Measurements from ENCODE around the gene BAHCC1. TPM values are rescaled to one million over a fixed set of nuclear protein-coding genes. Genes with fewer than 3 reads are reported as not detected.
"Not testable (repeated sequence)": the region's sequence is repeated elsewhere in the genome, so short reads cannot be mapped to it uniquely, and the experiment has no call there.

BAHCC1 gene
- total RNA-seq, 2 experiments from 2014 or later: 0.08 to 0.25 TPM

- H3K27me3 Mint-ChIP-seq: no peaks in the 10 kb centered on the region
These were observed 24.9 kb downstream of the BAHCC1 start for GRCh38 chr17:81419886-81420768.

GRCh38 chr17:81420769-81421462 lies 25.7 kb downstream of the BAHCC1 start:
- no peaks in the 10 kb centered on the region for H3K27me3 Mint-ChIP-seq
- H3K4me1 Mint-ChIP-seq: no peaks in the 10 kb centered on the region
- H3K4me3 Mint-ChIP-seq: no peak overlapping the region
- DNase-seq: no peak
- no peaks in the 10 kb centered on the region for H3K36me3 Mint-ChIP-seq
- H3K9me3 Mint-ChIP-seq: no peaks in the 10 kb centered on the region
- no peak overlapping the region for H3K27ac Mint-ChIP-seq

More at GRCh38 chr17:81419886-81420768, 24.9 kb downstream of the BAHCC1 start:
- Mint-ChIP-seq H3K4me1 (no peaks in the 10 kb centered on the region), H3K27ac (no peak overlapping the region), H3K9me3 (no peaks in the 10 kb centered on the region), H3K36me3 (no peaks in the 10 kb centered on the region), H3K4me3 (no peak overlapping the region)
- no peak for DNase-seq

- Mint-ChIP-seq H3K4me1 (peaks cover 2% of the 10 kb centered on the region), H3K27ac (no peak overlapping the region), H3K9me3 (no peaks in the 10 kb centered on the region), H3K4me3 (no peak overlapping the region), H3K27me3 (peaks cover 6% of the 10 kb centered on the region), H3K36me3 (no peaks in the 10 kb centered on the region)
- DNase-seq: no peak
These were observed 27.8 kb downstream of the BAHCC1 start for GRCh38 chr17:81422776-81423697.

DNA sequence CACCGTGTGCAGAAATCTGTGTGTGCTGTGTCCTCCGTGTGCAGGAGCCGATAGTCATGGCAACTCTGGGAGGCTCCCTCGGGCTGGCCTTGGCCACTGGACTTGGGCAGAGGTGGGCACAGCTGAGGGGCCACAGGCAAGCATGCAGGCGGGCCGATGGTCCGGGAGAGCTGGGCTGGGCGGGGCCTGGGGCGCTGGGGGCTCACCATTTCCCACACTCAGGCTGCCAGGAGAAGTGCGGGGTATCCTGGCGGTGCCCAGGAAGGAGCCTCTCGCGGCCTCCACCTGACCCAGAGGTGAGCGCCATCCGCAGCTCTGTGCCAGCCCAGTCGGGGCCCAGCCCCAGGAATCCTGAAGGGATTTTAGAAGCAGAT lies 28.4 kb downstream of the BAHCC1 start:
- H3K27ac Mint-ChIP-seq: no peak overlapping the region
- H3K4me1 Mint-ChIP-seq: peaks cover 2% of the 10 kb centered on the region
- no peaks in the 10 kb centered on the region for H3K36me3 Mint-ChIP-seq

GRCh38 chr17:81424151-81425017 lies 29.1 kb downstream of the BAHCC1 start:
- DNase-seq: no peak
- Mint-ChIP-seq H3K4me1 (peaks cover 2% of the 10 kb centered on the region), H3K36me3 (no peaks in the 10 kb centered on the region), H3K27ac (no peak overlapping the region), H3K9me3 (no peaks in the 10 kb centered on the region), H3K4me3 (no peak overlapping the region), H3K27me3 (peaks cover 13% of the 10 kb centered on the region)

More for the DNA sequence above, 28.4 kb downstream of the BAHCC1 start:
- DNase-seq: no peak
- Mint-ChIP-seq H3K9me3 (no peaks in the 10 kb centered on the region), H3K4me3 (no peak overlapping the region), H3K27me3 (peaks cover 8% of the 10 kb centered on the region)

GRCh38 chr17:81425041-81425440 lies 29.8 kb downstream of the BAHCC1 start:
- not testable (repeated sequence) for H3K27ac Mint-ChIP-seq

GRCh38 chr17:81425716-81426392 lies 30.6 kb downstream of the BAHCC1 start:
- DNase-seq, H3K9me3 Mint-ChIP-seq, H3K36me3 Mint-ChIP-seq, H3K27ac Mint-ChIP-seq, H3K4me3 Mint-ChIP-seq, H3K4me1 Mint-ChIP-seq: not testable (repeated sequence)
- H3K27me3 Mint-ChIP-seq: peaks cover 21% of the 10 kb centered on the region

More at GRCh38 chr17:81425041-81425440, 29.8 kb downstream of the BAHCC1 start:
- not testable (repeated sequence) for H3K36me3 Mint-ChIP-seq, DNase-seq, H3K4me1 Mint-ChIP-seq, H3K9me3 Mint-ChIP-seq, H3K4me3 Mint-ChIP-seq
- H3K27me3 Mint-ChIP-seq: peaks cover 15% of the 10 kb centered on the region

- DNase-seq: no peak
These were observed 31.3 kb downstream of the BAHCC1 start for GRCh38 chr17:81426393-81427172.

DNA sequence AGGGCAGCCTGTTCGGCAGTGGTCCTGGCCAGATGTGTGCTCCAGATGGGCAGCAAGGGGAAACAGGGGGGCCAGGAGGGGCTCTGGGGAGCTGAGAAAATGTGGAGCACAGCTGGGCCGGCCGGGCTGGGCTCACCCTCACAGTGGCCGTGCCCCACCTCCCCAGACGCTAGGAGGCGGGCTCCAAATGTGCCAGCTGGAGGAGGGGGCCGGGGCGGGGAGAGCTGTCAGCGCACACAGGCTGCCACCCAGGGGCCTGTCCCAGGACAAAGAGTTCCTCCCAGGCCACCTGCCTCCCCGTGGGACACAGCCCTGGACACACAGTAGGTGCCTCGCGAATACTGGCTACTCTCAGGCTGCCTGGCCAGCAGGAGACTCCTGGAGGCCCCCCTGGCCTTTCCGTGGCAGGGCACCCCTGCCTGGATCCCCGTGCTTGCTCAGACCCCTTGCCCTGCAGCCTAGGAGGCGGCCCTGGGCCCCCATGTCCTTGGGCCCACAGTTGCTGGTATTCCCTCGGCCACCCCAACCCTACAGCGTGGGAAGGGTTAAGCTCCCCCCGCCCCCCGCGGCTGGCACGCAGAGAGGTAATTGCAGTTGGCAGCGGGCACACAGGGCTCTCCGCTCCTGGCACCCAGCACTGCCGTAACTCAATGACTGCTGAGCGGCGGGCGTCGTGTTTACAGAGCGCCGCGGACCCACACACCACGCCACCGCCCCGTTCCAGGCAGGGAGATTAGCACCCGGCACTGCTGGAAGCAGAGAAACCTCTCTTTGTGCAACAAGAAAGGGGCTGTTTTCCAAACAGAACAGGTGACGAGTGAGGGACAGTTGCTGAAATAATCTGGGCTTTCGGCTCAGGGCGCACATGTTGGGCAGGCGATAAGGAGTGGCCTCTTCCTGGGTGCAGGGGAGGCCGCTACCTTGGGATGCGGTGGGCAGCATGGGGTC lies 32.2 kb downstream of the BAHCC1 start:
- Mint-ChIP-seq H3K9me3 (no peaks in the 10 kb centered on the region), H3K36me3 (no peaks in the 10 kb centered on the region), H3K4me3 (no peak overlapping the region), H3K27me3 (peaks cover 27% of the 10 kb centered on the region), H3K27ac (no peak overlapping the region), H3K4me1 (peaks cover 3% of the 10 kb centered on the region)
- no peak for DNase-seq

More at GRCh38 chr17:81426393-81427172, 31.3 kb downstream of the BAHCC1 start:
- Mint-ChIP-seq H3K27me3 (peaks cover 21% of the 10 kb centered on the region), H3K27ac (no peak overlapping the region), H3K4me1 (peaks cover 3% of the 10 kb centered on the region), H3K4me3 (no peak overlapping the region), H3K9me3 (no peaks in the 10 kb centered on the region), H3K36me3 (no peaks in the 10 kb centered on the region)

DNA sequence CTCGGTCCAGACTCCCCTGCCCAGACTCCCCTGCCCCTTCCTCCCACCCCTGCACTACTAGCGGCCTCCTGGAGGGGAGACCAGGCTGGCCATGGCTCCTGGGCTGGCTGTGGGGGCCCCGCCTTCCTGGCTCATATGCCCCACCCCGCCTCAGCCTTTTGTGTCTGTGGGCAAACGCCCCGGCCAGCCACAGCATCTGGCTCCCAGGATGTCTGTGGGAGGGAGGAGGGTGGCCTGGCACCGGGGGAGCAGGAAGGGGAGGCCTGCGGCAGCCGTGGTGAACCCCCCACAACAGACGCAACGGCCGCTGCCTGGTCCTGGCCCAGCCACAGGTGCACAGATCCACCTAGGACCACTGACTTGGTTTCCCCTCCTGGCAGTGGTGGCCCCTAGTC lies 32.9 kb downstream of the BAHCC1 start:
- Mint-ChIP-seq H3K27me3 (peaks cover 27% of the 10 kb centered on the region), H3K4me1 (peaks cover 3% of the 10 kb centered on the region), H3K36me3 (no peaks in the 10 kb centered on the region), H3K4me3 (no peak overlapping the region), H3K27ac (no peak overlapping the region), H3K9me3 (no peaks in the 10 kb centered on the region)
- DNase-seq: no peak

DNA sequence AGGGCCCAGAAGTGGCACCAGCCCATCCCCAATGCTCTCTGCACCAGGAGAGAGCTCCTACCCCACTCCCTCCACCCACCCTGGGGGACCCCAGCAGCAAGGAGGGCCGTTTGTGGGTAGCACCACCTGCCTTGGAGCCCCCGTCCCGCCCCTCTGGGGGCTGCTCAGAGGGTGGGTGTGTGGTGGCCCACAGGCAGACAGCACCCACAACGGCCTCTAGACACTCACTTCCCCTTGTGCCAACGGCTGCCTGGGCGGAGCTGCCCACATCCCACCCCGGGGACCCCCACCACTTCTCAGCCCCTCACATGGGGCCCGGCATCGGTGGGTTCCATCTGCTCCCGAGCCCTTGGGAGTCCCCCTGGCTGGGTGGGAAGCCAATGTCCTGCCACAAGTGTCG lies 33.3 kb downstream of the BAHCC1 start:
- no peak overlapping the region for H3K4me3 Mint-ChIP-seq
- no peaks in the 10 kb centered on the region for H3K36me3 Mint-ChIP-seq
- no peak overlapping the region for H3K27ac Mint-ChIP-seq
- no peaks in the 10 kb centered on the region for H3K9me3 Mint-ChIP-seq
- H3K4me1 Mint-ChIP-seq: peaks cover 3% of the 10 kb centered on the region
- peaks cover 27% of the 10 kb centered on the region for H3K27me3 Mint-ChIP-seq
- no peak for DNase-seq

Measured in activated naive CD8-positive, alpha-beta T cell treated with anti-CD3 and anti-CD28 coated beads for 36 hours (primary cell).